ENCODE results near the gene TMEM171.

TMEM171 gene

GRCh38 chr5:73122875-73123810 is 2.8 kb downstream of the TMEM171 start:
- no peak for DNase-seq

GRCh38 chr5:73125289-73125688 is 4.9 kb downstream of the TMEM171 start:
- DNase-seq: no peak

- no peak for DNase-seq
Observed at GRCh38 chr5:73126381-73126780, 6.0 kb downstream of the TMEM171 start.

GRCh38 chr5:73126957-73127356 is 6.6 kb downstream of the TMEM171 start:
- DNase-seq: no peak

GRCh38 chr5:73129143-73129542 is 8.8 kb downstream of the TMEM171 start:
- DNase-seq: no peak

- no peak for DNase-seq
Observed at GRCh38 chr5:73130811-73131210, 10.4 kb downstream of the TMEM171 start.

- no peak for DNase-seq
Observed at GRCh38 chr5:73131711-73132425, 11.5 kb downstream of the TMEM171 start.

- no peak for DNase-seq
Observed at GRCh38 chr5:73132759-73133158, 12.4 kb downstream of the TMEM171 start.

- no peak for DNase-seq
Observed at GRCh38 chr5:73135021-73135420, 14.6 kb downstream of the TMEM171 start.

GRCh38 chr5:73135429-73136054 is 15.2 kb downstream of the TMEM171 start:
- DNase-seq: no peak

- no peak for DNase-seq
Observed at GRCh38 chr5:73136055-73136562, 15.7 kb downstream of the TMEM171 start.

- DNase-seq: no peak
Observed at GRCh38 chr5:73137563-73138530, 17.5 kb downstream of the TMEM171 start.

GRCh38 chr5:73139485-73139884 is 19.1 kb downstream of the TMEM171 start:
- no peak for DNase-seq

GRCh38 chr5:73140801-73141200 is 20.4 kb downstream of the TMEM171 start:
- DNase-seq: no peak

GRCh38 chr5:73142035-73142434 is 21.7 kb downstream of the TMEM171 start:
- no peak for DNase-seq

- DNase-seq: no peak
Observed at GRCh38 chr5:73143716-73144115, 23.3 kb downstream of the TMEM171 start.

GRCh38 chr5:73149540-73149939 is 29.2 kb downstream of the TMEM171 start:
- no peak for DNase-seq

- DNase-seq: no peak
Observed at GRCh38 chr5:73150876-73151275, 30.5 kb downstream of the TMEM171 start.

- DNase-seq: no peak
Observed at GRCh38 chr5:73151766-73152410, 31.5 kb downstream of the TMEM171 start.

GRCh38 chr5:73152411-73153388 is 32.3 kb downstream of the TMEM171 start:
- DNase-seq: no peak
